K562 (cell line): ENCODE measurements around the gene CLDN5. TPM values are rescaled to one million over a fixed set of nuclear protein-coding genes. Genes with fewer than 3 reads are reported as not detected.

Experiments used
- ATAC-seq: fragments of 200-7000 bp; cut with Tn5 transposase; 3 replicates; pipeline ENCODE4 v1.9.1; 2020; ENCODE audit warnings: moderate library complexity
- BruUV-seq: library from RNA; stranded (reverse); fragments of 400-500 nt; replicated peaks from 2 replicates; lab custom pipeline; 2021; lab: Mats Ljungman, UMichigan
- CTCF ChIA-PET: fragments of 300-600 bp; formaldehyde crosslinking; extraction: SDS; loops from one replicate; lab custom pipeline; 2021; ENCODE audit warnings: low intra/inter-chr PET ratio; lab: Yijun Ruan, JAX
- POLR2A ChIA-PET: fragments of 300-600, 350-650 bp; sonication (Branson Sonifier 250); formaldehyde crosslinking; extraction: SDS; loops from one replicate; lab custom pipeline; 2021; ENCODE audit warnings: antibody characterized with exemption, inconsistent platforms; lab: Yijun Ruan, JAX
- DNase-seq, 4 experiments: peaks; one replicate each; pipeline versions ENCODE4 v3.0.0 to v3.0.0-alpha.2; 2011 to 2018; ENCODE audit warnings: low spot score in 3 of 4, mixed read lengths in 3 of 4; ENCODE audit errors: extremely low read depth in 1 of 4
- FAIRE-seq: peaks from 2 replicates; lab custom pipeline; 2011; peaks lifted over from hg19 to GRCh38; lab: Jason Lieb, UNC
- H2AFZ ChIP-seq: 2 replicates; pipeline ENCODE4 v1.6.0; 2011; ENCODE audit warnings: low read depth, low read length, control low read depth, inconsistent platforms
- H3K27ac ChIP-seq: fragments of 200-600 bp; 3 replicates; pipeline ENCODE4 v1.8.0; 2011; ENCODE audit warnings: low read depth, mild to moderate bottlenecking, control low read depth, inconsistent platforms, low read length, moderate library complexity, mixed read lengths; ENCODE audit errors: extremely low read depth
- H3K27me3 ChIP-seq, 2 experiments: fragments of 300-600 bp in 1 of 2; 2 replicates in 1 of 2; 3 replicates in 1 of 2; pipeline versions ENCODE4 v1.6.0 to v1.8.0; 2011; ENCODE audit warnings: inconsistent platforms in 2 of 2, low read length in 2 of 2, mild to moderate bottlenecking in 1 of 2, mixed read lengths in 1 of 2, moderate library complexity in 1 of 2; ENCODE audit not compliant: control insufficient read depth in 2 of 2, insufficient read depth in 2 of 2
- H3K36me3 ChIP-seq: fragments of 300-600 bp; 3 replicates; pipeline ENCODE4 v1.8.0; 2011; ENCODE audit warnings: mild to moderate bottlenecking, low read length, inconsistent platforms; ENCODE audit not compliant: control insufficient read depth, insufficient read depth
- H3K4me1 ChIP-seq, 2 experiments: fragments of 200-600 bp in 1 of 2; replicated peaks in 1 of 2; 2 replicates in 1 of 2; 3 replicates in 1 of 2; pipeline versions ENCODE4 v1.5.1 to v1.8.0; 2011; ENCODE audit warnings: inconsistent platforms in 2 of 2, low read length in 2 of 2, mild to moderate bottlenecking in 1 of 2, mixed read lengths in 1 of 2, moderate library complexity in 1 of 2; ENCODE audit not compliant: control insufficient read depth in 2 of 2, insufficient read depth in 2 of 2
- H3K4me2 ChIP-seq: 2 replicates; pipeline ENCODE4 v1.6.1; 2011; ENCODE audit warnings: low read length, control low read depth, inconsistent platforms, mixed read lengths; ENCODE audit not compliant: insufficient read depth
- H3K4me3 ChIP-seq: fragments of 200-600 bp; sonication (generic), shearing (Covaris generic); 2 replicates; pipeline ENCODE4 v1.5.1; 2016; ENCODE audit warnings: control low read depth, inconsistent platforms
- H3K79me2 ChIP-seq: fragments of 200-600 bp; 3 replicates; pipeline ENCODE4 v1.8.0; 2011; ENCODE audit warnings: low read length, inconsistent platforms; ENCODE audit not compliant: control insufficient read depth, insufficient read depth
- H3K9ac ChIP-seq, 2 experiments: 2 replicates each; pipeline versions ENCODE4 v1.6.0 to v1.6.1; 2011; ENCODE audit warnings: low read depth in 2 of 2, low read length in 2 of 2, control low read depth in 1 of 2, inconsistent platforms in 1 of 2, mild to moderate bottlenecking in 1 of 2, mixed read lengths in 1 of 2; ENCODE audit not compliant: insufficient read depth in 1 of 2
- H3K9me1 ChIP-seq: one replicate; pipeline ENCODE4 v1.6.0; 2011; ENCODE audit warnings: inconsistent platforms, mild to moderate bottlenecking, low read length, moderate library complexity; ENCODE audit not compliant: control insufficient read depth, insufficient read depth
- H3K9me3 ChIP-seq: replicated peaks from 2 replicates; pipeline ENCODE4 v1.5.1; 2011; ENCODE audit warnings: low read depth, low read length, inconsistent platforms; ENCODE audit not compliant: control insufficient read depth, insufficient read depth
- H4K20me1 ChIP-seq: replicated peaks from 2 replicates; pipeline ENCODE4 v1.6.1; 2011; ENCODE audit warnings: low read length, inconsistent platforms, mixed read lengths; ENCODE audit not compliant: control insufficient read depth, insufficient read depth
- ATF7 ChIP-seq: fragments of 450-650 bp; IDR thresholded peaks from 2 replicates; pipeline ENCODE4 v1.7.1; 2014; ENCODE audit warnings: mild to moderate bottlenecking, moderate library complexity
- BCOR ChIP-seq: fragments of 450-650 bp; IDR thresholded peaks from 2 replicates; pipeline ENCODE4 v1.6.1; 2016
- CAMTA2 ChIP-seq: fragments of 250-450 bp; sonication (Bioruptor Pico); conservative IDR thresholded peaks from 2 replicates; pipeline ENCODE4 v1.5.1; 2022
- CBFA2T3 ChIP-seq: fragments of 450-650 bp; IDR thresholded peaks from 2 replicates; pipeline ENCODE4 v1.6.1; 2017
- E2F5 ChIP-seq: sonication (generic); formaldehyde crosslinking; IDR thresholded peaks from 2 replicates; pipeline ENCODE4 v1.8.0; 2022; ENCODE audit warnings: mild to moderate bottlenecking, missing genetic modification reagents
- KLF1 ChIP-seq: fragments of 450-650 bp; IDR thresholded peaks from 2 replicates; pipeline ENCODE4 v1.6.1; 2016; ENCODE audit warnings: missing genetic modification characterization, missing compliant biosample characterization
- MBD2 ChIP-seq: sonication (generic); IDR thresholded peaks from 2 replicates; pipeline ENCODE4 v1.6.1; 2016; ENCODE audit warnings: low read depth, borderline replicate concordance
- MITF ChIP-seq: IDR thresholded peaks from 2 replicates; pipeline ENCODE4 v1.6.1; 2014; ENCODE audit warnings: antibody characterized with exemption
- NFE2 ChIP-seq: IDR thresholded peaks from 2 replicates; pipeline ENCODE4 v1.6.1; 2014; ENCODE audit warnings: antibody characterized with exemption, low read depth
- NFXL1 ChIP-seq: fragments of 450-650 bp; formaldehyde crosslinking; IDR thresholded peaks from 2 replicates; pipeline ENCODE4 v1.4.0; 2021; ENCODE audit warnings: mild to moderate bottlenecking
- TCF3 ChIP-seq: sonication (generic); formaldehyde crosslinking; IDR thresholded peaks from 2 replicates; pipeline ENCODE4 v1.4.0; 2020; ENCODE audit warnings: mild to moderate bottlenecking, missing genetic modification reagents
- USF2 ChIP-seq: sonication (generic); formaldehyde crosslinking; IDR thresholded peaks from 2 replicates; pipeline ENCODE4 v1.5.0; 2020; ENCODE audit warnings: missing genetic modification reagents
- VEZF1 ChIP-seq: fragments of 200-800 bp; sonication (Bioruptor generic); IDR thresholded peaks from 2 replicates; pipeline ENCODE4 v1.6.1; 2017; ENCODE audit warnings: missing genetic modification characterization, missing compliant biosample characterization
- ZNF146 ChIP-seq: IDR thresholded peaks from one replicate; pipeline ENCODE4 v1.6.1; 2018; ENCODE audit warnings: missing compliant biosample characterization; ENCODE audit not compliant: unreplicated experiment
- ZNF395 ChIP-seq: fragments of 200-800 bp; sonication (Bioruptor generic); IDR thresholded peaks from 2 replicates; pipeline ENCODE4 v1.6.1; 2017; ENCODE audit warnings: missing genetic modification characterization, missing compliant biosample characterization
- ZNF830 ChIP-seq: fragments of 250-450 bp; sonication (Bioruptor Pico); IDR thresholded peaks from 2 replicates; pipeline ENCODE4 v1.5.0; 2021; ENCODE audit warnings: mild to moderate bottlenecking
- WGBS: fragments of 100-300 bp; shearing (Covaris generic); methylation state at CpG from one replicate; pipeline ENCODE4 v1.1.6; 2016; ENCODE audit warnings: low coverage, mixed read lengths; ENCODE audit not compliant: insufficient coverage; ENCODE audit errors: missing lambda C conversion rate; 5-methylcytosine and 5-hydroxymethylcytosine counted together
- in situ Hi-C: fragments of 300-500 bp; cut with MboI; formaldehyde crosslinking; loops from 4 replicates; pipeline ENCODE4 v1.15.0; 2018; ENCODE audit warnings: inconsistent platforms, mixed read lengths
- intact Hi-C: fragments of 100-400 bp; cut with micrococcal nuclease; formaldehyde crosslinking; loops from 2 replicates; pipeline ENCODE4 v1.14.2; 2022
- polyA plus RNA-seq, 8 experiments: library from polyadenylated mRNA; depleted of rRNA in 4 of 8; stranded (reverse) in 5 of 8; unstranded in 3 of 8; fragments of >200 nt; fragmentation: Nextera tagmentation in 2 of 8; fragmentation: Illumina TruSeq in 1 of 8; extraction: Ambion mirVana in 2 of 8; extraction: Trizol in 1 of 8; gene quantifications; 2 replicates each; pipeline versions ENCODE4 v1.2.1 to v1.2.3, GENCODE V29; 2011 to 2014; ENCODE audit warnings: inconsistent platforms in 1 of 8, missing spikeins in 1 of 8
- total RNA-seq, 7 experiments: library from RNA; depleted of rRNA in 6 of 7; stranded (reverse); fragments of >200 nt in 6 of 7; fragmentation: Illumina TruSeq in 2 of 7; extraction: Trizol in 2 of 7; gene quantifications; 2 replicates each; pipeline versions ENCODE4 v1.2.1 to v1.2.3, GENCODE V29; 2011 to 2021; ENCODE audit warnings: low replicate concordance in 1 of 7

CLDN5 gene
- total and polyA plus RNA-seq, 9 of the 15 experiments (the other 6 are each of a cell fraction or from before 2014, with no cell fraction given): 0.20 TPM; not detected in 8

GRCh38 chr22:19571995-19572394 lies 47.8 kb upstream of the CLDN5 start:
- Histone ChIP-seq H3K27me3 (peaks cover 66 to 73% of the 10 kb centered on the region in 2 experiments), H3K9me1 (peaks cover 5% of the 10 kb centered on the region), H3K9me3 (no peaks in the 10 kb centered on the region), H3K36me3 (no peaks in the 10 kb centered on the region), H3K4me1 (peaks cover 8% of the 10 kb centered on the region in 2 experiments; a peak in 4 of 5 replicates), H3K4me2 (no peak overlapping the region), H3K4me3 (no peak overlapping the region), H4K20me1 (peaks cover 13% of the 10 kb centered on the region; the same call in 1 of the 2 replicates), H3K79me2 (no peaks in the 10 kb centered on the region), H3K27ac (no peak overlapping the region), H2AFZ (no peak overlapping the region), H3K9ac (no peak overlapping the region)
- WGBS: 2% methylated on average over 6 of the region's 6 CpGs
- no peak for ATAC-seq
- DNase-seq: peak in 2 of 4 experiments; percentile 28 to 38
- in situ Hi-C loops (loop anchor here (25.0 kb wide), 1 partner anchor 1565 kb away; no protein-coding TSS in a partner anchor), intact Hi-C loops (no loop called here)
- ChIA-PET POLR2A (interaction anchor here (0.8 to 5.2 kb wide), 6 partner anchors 8 to 39 kb away, joined by 3 to 39 read pairs (median 4); no protein-coding TSS in a partner anchor), CTCF (no interaction called here)
- BruUV-seq: no TSS peak
- FAIRE-seq: no peak
- no peak for TF ChIP-seq TCF3 (CRISPR knock-in tag)
- no peak for TF ChIP-seq ATF7
- TF ChIP-seq MBD2: no peak
- no peak for TF ChIP-seq NFXL1 (CRISPR knock-in tag)
- no peak for TF ChIP-seq ZNF146
- 0 out of 2 replicates have a peak, but pooled peaks have one; percentile 47 for TF ChIP-seq E2F5 (CRISPR knock-in tag)
- TF ChIP-seq NFE2: no peak
- TF ChIP-seq CBFA2T3: no peak
- TF ChIP-seq USF2: no peak
- no peak for TF ChIP-seq ZNF395
- no peak for TF ChIP-seq BCOR
- no peak for TF ChIP-seq VEZF1
- TF ChIP-seq MITF: no peak
- 0 out of 2 replicates have a peak, but pooled peaks have one; percentile 50 for TF ChIP-seq KLF1 (tag)
- TF ChIP-seq CAMTA2 (CRISPR knock-in tag): no peak
- TF ChIP-seq ZNF830 (CRISPR knock-in tag): no peak
